Measurements from ENCODE around the gene ST3GAL3.

The ST3GAL3 gene

DNA sequence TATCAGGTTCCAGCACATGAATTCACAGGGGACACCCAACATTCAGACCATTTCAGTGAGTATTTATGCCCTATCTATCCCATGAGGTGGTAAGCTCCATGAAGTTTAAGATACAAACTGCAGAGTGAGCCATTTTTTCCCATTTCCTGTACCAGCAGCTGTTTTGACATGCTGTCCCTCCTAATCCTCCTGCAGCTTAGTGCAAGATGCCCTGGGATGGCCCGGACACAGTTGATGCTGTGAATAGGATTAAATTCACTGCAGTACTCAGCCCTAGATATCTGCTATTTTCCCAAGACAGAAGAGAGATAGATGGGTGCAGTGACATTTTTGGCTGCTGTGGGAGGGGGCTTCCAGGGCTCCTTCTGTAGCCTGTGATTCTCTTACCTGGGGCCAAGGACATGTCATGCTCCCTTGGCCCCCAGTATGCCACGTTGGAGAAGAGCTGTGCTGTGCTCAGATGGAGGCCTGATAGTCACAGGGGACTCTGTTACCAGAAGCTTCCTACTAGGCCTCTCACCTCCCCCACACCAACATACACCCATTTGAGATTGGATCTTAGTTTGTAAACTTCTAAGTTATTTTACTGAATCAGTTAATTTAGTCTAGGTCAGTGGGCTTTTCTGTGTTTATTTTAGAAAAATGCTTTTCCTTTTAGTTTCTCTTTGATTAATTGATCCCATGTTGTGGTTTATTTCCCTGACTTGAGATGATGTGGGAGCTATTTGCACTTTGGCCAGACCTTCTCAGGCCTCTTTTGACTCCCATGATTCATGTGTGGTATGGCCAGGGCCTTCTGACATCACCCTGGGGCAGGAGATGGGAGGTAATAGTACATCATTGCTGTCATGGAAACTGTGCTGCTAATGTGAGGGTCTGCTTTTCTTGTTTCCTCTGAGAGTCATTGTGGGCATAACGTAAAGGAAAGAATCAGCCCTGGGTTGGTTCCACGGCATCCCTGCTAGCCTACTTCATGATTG, 92.6 kb downstream of the ST3GAL3 start:
- H3K27ac ChIP-seq: peak overlapping the region in 2 of 11 experiments; percentile 10 to 43; a peak in 1 of 22 replicates

DNA sequence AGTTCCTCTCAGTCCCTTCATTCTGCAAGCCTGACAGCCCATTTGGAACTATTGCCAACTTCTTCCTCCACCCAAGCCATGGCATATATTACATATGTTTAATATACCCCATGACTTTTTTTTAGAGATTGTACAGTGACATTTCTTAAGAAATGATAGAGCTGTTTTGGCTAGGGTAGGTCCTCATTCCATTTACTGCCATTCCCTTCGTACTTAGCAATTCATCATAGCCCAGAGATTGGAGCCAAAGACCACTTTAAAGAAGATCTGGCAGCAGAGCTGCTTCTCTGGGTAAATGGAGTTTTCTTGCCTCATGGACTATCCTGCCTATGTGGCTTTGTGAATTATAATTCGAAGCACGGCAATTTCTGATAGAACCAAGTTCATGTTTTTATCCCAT, 93.4 kb downstream of the ST3GAL3 start:
- Histone ChIP-seq H3K27ac (no peak overlapping the region), H3K4me3 (no peak overlapping the region), H4K20me1 (no peaks in the 10 kb centered on the region), H3K4me2 (peak overlapping the region in 9 of 11 experiments; percentile 10 to 53 (median 33); a peak in 13 of 22 replicates), H3K36me3 (peaks cover 0 to 44% (median 23%) of the 10 kb centered on the region in 11 experiments; a peak in 15 of 22 replicates), H3K9ac (no peak overlapping the region), H3K27me3 (no peaks in the 10 kb centered on the region), H3K4me1 (peaks cover 26 to 52% (median 42%) of the 10 kb centered on the region in 10 experiments), H3K9me3 (replicated peaks in 1 of 11) (peaks cover 0 to 9% (median 0%) of the 10 kb centered on the region in 11 experiments; a peak in 3 of 22 replicates)
- TF ChIP-seq Cebpa-rat (IDR thresholded peaks at IDR 0.05): no peak

More for the DNA sequence above, 92.6 kb downstream of the ST3GAL3 start:
- Histone ChIP-seq H3K27me3 (no peaks in the 10 kb centered on the region), H3K9me3 (replicated peaks in 1 of 11) (0 out of 22 replicates have a peak, but pooled peaks cover 0 to 5% (median 0%) of the 10 kb centered on the region in 11 experiments), H3K4me1 (peaks cover 27 to 60% (median 50%) of the 10 kb centered on the region in 10 experiments), H3K4me3 (no peak overlapping the region), H3K4me2 (peak overlapping the region in 9 of 11 experiments; percentile 11 to 53 (median 36); a peak in 18 of 22 replicates), H4K20me1 (no peaks in the 10 kb centered on the region), H3K9ac (no peak overlapping the region; a peak in 1 of 22 replicates), H3K36me3 (peaks cover 0 to 39% (median 19%) of the 10 kb centered on the region in 11 experiments; a peak in 15 of 22 replicates)
- no peak for TF ChIP-seq Cebpa-rat (IDR thresholded peaks at IDR 0.05)

DNA sequence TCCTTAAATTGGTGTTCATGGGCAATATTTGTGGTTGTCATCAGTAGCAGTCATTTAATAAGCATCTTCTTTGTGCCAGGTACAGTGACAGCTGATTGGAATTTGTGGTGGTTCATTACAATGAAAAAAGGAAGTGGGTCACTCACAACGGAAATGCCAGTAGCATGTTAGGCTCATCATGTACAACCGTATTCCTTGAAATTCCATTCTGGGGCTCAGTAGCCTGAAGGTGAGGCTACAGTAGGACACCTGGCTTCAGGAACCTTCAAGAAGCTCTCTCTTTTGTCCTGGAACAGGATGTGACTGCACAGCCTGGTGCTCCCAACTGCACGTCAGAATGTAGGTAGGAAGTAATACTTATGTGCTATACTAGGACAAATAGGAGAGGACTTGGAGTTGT, 93.9 kb downstream of the ST3GAL3 start:
- H3K27ac ChIP-seq: no peak overlapping the region
- H3K9me3 ChIP-seq (replicated peaks in 1 of 11): peaks cover 0 to 11% (median 0%) of the 10 kb centered on the region in 11 experiments; a peak in 7 of 22 replicates
- H4K20me1 ChIP-seq: no peaks in the 10 kb centered on the region
- no peaks in the 10 kb centered on the region for H3K27me3 ChIP-seq
- TF ChIP-seq Cebpa-rat (IDR thresholded peaks at IDR 0.05): no peak
- peak overlapping the region; percentile 10 to 53 (median 33); a peak in 15 of 22 replicates for H3K4me2 ChIP-seq
- H3K4me3 ChIP-seq: no peak overlapping the region
- H3K4me1 ChIP-seq: peaks cover 22 to 48% (median 37%) of the 10 kb centered on the region in 10 experiments
- H3K9ac ChIP-seq: no peak overlapping the region
- peaks cover 0 to 48% (median 26%) of the 10 kb centered on the region in 11 experiments; a peak in 18 of 22 replicates for H3K36me3 ChIP-seq

DNA sequence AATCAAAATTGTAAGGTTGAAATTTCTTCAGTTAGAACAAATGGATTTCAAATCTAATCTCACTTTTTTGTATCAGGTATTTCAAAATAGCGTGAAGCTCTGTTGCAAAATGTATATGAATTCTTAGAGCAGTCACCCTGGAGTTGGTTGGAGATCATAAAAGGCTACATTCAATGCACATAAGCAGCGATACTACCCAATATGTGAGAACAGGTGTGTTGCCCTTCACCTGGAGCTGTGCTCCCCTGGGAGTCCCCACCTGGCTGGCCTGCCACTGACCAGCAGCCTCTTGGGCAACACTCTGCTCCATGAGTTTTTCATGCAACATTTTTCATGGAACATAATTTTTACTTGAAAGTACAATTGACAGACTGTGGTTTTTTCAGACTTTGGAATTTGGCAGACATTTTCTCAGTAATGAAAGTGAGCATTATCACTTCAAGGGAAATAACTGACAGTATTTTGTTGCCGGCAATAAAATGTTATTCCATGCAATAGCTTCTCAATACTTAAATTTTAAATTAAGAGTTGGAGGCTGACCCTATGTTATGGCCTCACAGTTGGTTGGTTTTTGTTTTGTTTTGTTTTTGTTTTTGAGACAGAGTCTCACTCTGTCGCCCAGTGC, 95.1 kb downstream of the ST3GAL3 start:
- no peak overlapping the region for H3K27ac ChIP-seq
- peaks cover 2 to 22% (median 12%) of the 10 kb centered on the region in 11 experiments; a peak in 19 of 22 replicates for H3K9me3 ChIP-seq (replicated peaks in 1 of 11)
- peaks cover 3 to 55% (median 38%) of the 10 kb centered on the region in 11 experiments; a peak in 20 of 22 replicates for H3K36me3 ChIP-seq
- H3K27me3 ChIP-seq: no peaks in the 10 kb centered on the region
- no peak overlapping the region for H3K9ac ChIP-seq
- H3K4me1 ChIP-seq: peaks cover 16 to 35% (median 29%) of the 10 kb centered on the region in 10 experiments
- H3K4me2 ChIP-seq: no peak overlapping the region
- no peak overlapping the region for H3K4me3 ChIP-seq
- H4K20me1 ChIP-seq: no peaks in the 10 kb centered on the region
- no peak for TF ChIP-seq Cebpa-rat (IDR thresholded peaks at IDR 0.05)

DNA sequence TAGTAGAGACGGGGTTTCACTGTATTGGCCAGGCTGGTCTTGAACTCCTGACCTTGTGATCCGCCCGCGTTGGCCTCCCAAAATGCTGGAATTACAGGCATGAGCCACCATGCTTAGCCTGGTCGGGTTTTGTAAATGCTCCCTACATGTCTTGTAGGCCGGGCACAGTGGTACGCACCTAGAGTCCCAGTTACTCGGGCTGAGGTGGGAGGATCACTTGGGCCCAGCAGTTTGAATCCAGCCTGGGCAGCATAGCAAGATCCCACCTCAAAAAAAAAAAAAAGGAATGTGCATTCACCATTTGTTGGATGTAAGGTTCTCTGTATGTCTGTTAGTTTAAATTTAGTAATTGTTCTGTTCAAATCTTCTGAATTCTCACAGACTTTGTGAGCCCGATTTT, 95.8 kb downstream of the ST3GAL3 start:
- Histone ChIP-seq H3K36me3 (peaks cover 3 to 61% (median 42%) of the 10 kb centered on the region in 11 experiments; a peak in 20 of 22 replicates), H3K4me3 (no peak overlapping the region), H4K20me1 (no peaks in the 10 kb centered on the region), H3K4me1 (peaks cover 9 to 29% (median 26%) of the 10 kb centered on the region in 10 experiments), H3K27ac (no peak overlapping the region), H3K9ac (no peak overlapping the region), H3K27me3 (no peaks in the 10 kb centered on the region), H3K4me2 (no peak overlapping the region), H3K9me3 (replicated peaks in 1 of 11) (peaks cover 8 to 28% (median 18%) of the 10 kb centered on the region in 11 experiments)
- TF ChIP-seq Cebpa-rat (IDR thresholded peaks at IDR 0.05): no peak

DNA sequence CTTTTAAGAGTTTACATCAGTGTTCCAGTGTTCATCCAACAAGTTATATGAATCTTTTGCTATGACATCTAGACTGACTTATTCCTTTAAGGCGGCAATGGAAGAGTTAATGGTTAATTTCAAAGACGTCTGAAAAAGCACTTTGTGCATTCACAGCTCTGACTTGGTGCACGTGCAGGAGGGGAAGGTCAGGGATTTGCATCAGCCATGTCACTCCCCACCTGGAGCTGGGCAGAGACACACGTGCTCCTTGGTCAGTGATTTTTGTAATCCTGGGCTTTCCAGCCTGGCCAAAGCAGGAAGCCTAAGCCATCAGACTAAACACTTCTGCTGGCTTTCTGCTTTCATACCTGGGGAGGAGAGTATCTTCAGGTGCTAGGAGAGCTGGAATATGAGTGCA, 96.3 kb downstream of the ST3GAL3 start:
- Histone ChIP-seq H3K9ac (no peak overlapping the region), H3K4me1 (peaks cover 7 to 25% (median 23%) of the 10 kb centered on the region in 10 experiments; a peak in 19 of 20 replicates), H3K36me3 (peaks cover 7 to 61% (median 44%) of the 10 kb centered on the region in 11 experiments; a peak in 20 of 22 replicates), H3K27ac (no peak overlapping the region), H3K27me3 (no peaks in the 10 kb centered on the region), H3K4me3 (no peak overlapping the region), H4K20me1 (no peaks in the 10 kb centered on the region), H3K9me3 (replicated peaks in 1 of 11) (peaks cover 14 to 34% (median 23%) of the 10 kb centered on the region in 11 experiments), H3K4me2 (no peak overlapping the region)
- no peak for TF ChIP-seq Cebpa-rat (IDR thresholded peaks at IDR 0.05)

DNA sequence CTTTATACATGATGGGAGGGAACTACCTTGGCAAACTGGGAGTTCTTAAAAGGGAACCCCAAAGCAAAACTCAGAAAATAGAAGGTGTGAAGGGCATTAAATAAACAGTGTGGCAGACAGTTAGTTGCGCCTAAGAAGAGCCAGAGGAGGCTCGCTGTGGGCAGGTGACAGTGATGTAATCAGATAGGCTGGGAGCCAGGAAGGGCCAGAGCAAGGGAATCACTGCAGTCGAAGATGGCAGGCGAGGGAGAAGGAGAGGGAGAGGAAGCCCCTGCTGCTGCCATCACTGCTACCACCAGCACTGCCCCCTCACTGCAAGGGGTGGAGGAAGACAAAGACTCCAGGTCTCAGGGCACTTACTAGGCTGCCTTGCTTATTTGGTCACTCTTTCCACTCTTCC, 97.2 kb downstream of the ST3GAL3 start:
- TF ChIP-seq Cebpa-rat (IDR thresholded peaks at IDR 0.05): no peak
- peaks cover 23 to 43% (median 33%) of the 10 kb centered on the region in 11 experiments for H3K9me3 ChIP-seq (replicated peaks in 1 of 11)
- H3K27ac ChIP-seq: no peak overlapping the region
- H4K20me1 ChIP-seq: no peaks in the 10 kb centered on the region
- H3K4me2 ChIP-seq: no peak overlapping the region
- H3K36me3 ChIP-seq: peaks cover 7 to 71% (median 52%) of the 10 kb centered on the region in 11 experiments; a peak in 20 of 22 replicates
- H3K9ac ChIP-seq: no peak overlapping the region
- H3K4me1 ChIP-seq: peaks cover 7 to 21% (median 20%) of the 10 kb centered on the region in 10 experiments; a peak in 19 of 20 replicates
- H3K4me3 ChIP-seq: no peak overlapping the region
- no peaks in the 10 kb centered on the region for H3K27me3 ChIP-seq

DNA sequence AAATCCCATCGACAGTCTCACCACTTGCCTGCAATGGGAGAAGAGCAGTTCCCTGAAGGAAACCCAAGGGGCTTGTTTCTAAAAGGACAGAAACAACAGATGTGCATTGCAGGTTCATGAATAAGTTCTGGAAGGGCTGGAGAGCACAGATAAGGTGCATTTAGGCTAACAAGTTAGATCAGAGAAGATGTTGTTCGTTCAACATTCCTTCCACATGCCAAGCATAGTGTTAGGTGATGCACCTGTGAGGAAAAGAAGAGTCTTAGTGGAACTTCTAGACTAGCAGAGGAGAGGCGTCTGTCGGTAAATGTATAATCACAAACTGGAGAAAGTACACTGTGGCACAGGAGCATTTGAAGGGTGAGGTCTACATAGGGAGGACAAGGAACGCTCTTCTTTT, 98.0 kb downstream of the ST3GAL3 start:
- no peak for TF ChIP-seq Cebpa-rat (IDR thresholded peaks at IDR 0.05)
- H3K27me3 ChIP-seq: no peaks in the 10 kb centered on the region
- H4K20me1 ChIP-seq: no peaks in the 10 kb centered on the region
- no peak overlapping the region for H3K9ac ChIP-seq
- H3K4me3 ChIP-seq: no peak overlapping the region
- H3K27ac ChIP-seq: no peak overlapping the region
- peaks cover 7 to 14% (median 12%) of the 10 kb centered on the region in 10 experiments; a peak in 19 of 20 replicates for H3K4me1 ChIP-seq
- H3K9me3 ChIP-seq (replicated peaks in 1 of 11): peaks cover 24 to 45% (median 35%) of the 10 kb centered on the region in 11 experiments
- H3K36me3 ChIP-seq: peaks cover 7 to 78% (median 55%) of the 10 kb centered on the region in 11 experiments; a peak in 20 of 22 replicates
- H3K4me2 ChIP-seq: no peak overlapping the region

Data from BLaER1 treated with 17β-estradiol and CSF1 and Interleukin-3, amounts not matched to agents 10 nM and 100 nM (cell line).